ENCODE results near the gene SYT8.
"Not testable (repeated sequence)": the region's sequence is repeated elsewhere in the genome, so short reads cannot be mapped to it uniquely, and the experiment has no call there.

SYT8 gene

DNA sequence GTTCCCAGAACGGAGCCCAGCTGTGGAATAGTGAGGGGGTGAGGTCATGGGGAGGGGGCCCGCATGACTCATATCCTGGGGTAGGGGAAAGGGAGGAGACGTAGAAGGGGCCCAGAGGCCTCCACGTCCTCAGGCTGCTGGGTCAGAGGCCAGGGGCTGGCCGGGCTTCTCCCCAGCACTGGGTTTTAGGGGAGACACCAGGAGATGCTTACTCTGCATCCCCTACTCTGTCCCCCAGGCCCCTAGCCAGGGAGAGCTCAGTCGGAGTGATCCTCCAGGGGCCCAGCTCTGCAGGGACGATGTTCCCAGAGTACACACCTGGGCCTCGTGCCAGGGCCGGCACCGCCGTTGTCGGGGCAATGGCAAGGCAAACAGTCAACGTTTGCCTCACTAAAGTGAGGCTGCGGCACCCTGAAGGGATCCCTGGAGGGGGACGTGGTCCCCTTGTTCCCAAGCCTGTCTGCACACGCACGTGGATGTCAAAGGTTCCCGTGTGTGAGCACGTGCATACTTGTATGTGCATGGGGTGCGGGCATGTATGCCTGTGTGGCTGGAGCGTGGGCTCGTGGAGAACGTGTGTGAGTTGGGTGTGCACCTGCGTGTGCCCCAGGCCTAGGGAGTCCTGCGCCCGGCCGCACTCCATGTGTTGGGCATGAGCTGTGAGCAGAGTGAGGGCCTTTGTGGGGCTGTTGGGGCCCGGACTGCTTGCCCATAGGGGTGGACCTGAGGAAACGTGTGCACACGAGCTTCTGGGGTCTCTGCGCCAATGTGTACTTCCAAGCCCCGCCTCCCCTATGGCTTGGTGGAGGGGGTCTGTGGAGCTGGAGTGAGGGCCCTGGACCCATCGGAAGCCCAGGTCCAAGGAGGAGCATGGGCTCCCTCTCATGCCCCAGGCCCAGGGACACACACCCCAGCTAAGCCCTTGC is 42.7 kb downstream of the SYT8 start:
- peaks cover 2% of the 10 kb centered on the region for H3K4me1 Mint-ChIP-seq (ENCODE audit: low read depth)
- H3K27me3 Mint-ChIP-seq (ENCODE audit: low read depth): no peaks in the 10 kb centered on the region
- DNase-seq (ENCODE audit: low spot score): no peak
- no peak overlapping the region for H3K27ac Mint-ChIP-seq
- H3K9me3 Mint-ChIP-seq: no peaks in the 10 kb centered on the region
- peaks cover 5% of the 10 kb centered on the region for H3K36me3 Mint-ChIP-seq (ENCODE audit: low read depth)
- no peak overlapping the region for H3K4me3 Mint-ChIP-seq

DNA sequence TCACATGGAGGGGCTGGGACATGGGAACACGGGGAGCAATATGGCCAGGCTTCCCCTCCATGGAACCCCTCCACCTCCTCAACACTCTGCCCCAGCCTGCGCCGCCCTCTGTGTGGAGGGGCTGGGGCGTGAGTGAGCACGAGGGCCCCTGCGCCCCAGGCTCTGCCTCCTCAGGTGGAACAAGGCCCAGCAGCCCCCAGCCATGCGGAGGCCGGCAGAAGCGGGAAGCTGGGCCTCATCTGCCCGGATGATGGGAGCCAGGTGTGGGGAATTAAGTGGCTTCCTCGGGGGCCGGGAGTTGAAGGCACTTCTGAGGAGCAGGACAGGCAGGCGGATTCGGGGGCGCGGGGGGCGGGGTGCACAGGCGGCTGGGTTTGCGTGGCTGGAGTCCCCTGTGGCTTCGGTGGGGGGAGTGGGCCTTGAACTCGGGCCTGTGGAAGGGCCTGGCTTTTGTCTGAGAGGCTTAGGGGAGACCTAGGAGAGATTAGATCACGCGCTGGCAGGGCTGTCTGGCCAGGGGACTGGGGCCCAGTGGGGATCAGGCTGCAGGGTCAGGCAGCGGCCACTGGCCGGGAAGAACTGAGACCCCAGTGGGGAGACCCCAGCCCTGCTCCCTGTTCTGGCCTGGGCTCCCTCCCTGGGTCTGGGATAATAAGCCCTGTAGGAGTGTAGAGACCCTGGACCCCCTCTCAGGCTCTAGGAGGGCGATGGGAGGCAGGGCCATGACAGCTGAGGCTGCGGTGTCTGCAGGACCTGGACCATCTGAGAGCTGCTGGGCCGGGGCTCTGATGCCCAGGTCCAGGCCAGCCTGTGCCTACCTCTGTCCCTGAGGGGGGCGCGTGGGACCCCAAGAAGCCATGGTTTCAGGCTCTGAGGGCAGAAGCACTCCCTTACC is 43.6 kb downstream of the SYT8 start:
- Mint-ChIP-seq H3K27ac (no peak overlapping the region), H3K9me3 (no peaks in the 10 kb centered on the region), H3K27me3 (ENCODE audit: low read depth) (no peaks in the 10 kb centered on the region), H3K4me3 (no peak overlapping the region), H3K4me1 (ENCODE audit: low read depth) (no peaks in the 10 kb centered on the region), H3K36me3 (ENCODE audit: low read depth) (peaks cover 5% of the 10 kb centered on the region)
- no peak for DNase-seq (ENCODE audit: low spot score)

DNA sequence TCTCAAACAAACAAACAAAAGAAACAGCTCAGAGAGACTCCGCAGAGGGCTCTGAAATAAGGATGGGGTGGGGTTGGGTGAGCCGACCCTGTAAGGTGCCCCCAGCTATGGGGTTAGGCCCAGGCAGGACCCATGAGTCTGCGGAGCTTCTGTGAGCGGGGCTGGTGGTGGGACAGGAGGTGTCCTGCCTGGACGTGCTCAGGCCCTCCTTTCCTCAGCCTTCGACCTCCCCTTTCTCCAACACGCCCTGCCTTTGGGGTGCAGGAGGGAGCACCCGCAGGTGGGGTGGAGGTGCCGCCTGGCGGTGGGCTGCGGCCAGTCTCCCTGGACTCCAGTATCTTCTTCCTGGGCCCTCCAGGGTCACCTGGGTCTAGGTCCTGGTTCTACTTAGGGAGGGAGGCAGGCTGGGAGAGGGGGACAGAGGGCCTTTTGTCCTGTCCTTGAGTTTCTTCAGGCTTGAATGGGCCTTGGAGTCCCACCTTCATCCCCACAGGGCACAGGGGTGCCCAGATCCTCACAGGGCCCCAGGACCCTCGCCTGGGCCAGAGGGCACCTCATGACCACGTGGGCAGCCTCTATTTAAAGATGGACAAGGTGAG is 44.7 kb downstream of the SYT8 start:
- no peaks in the 10 kb centered on the region for H3K27me3 Mint-ChIP-seq (ENCODE audit: low read depth)
- DNase-seq (ENCODE audit: low spot score): no peak
- H3K27ac Mint-ChIP-seq: no peak overlapping the region
- no peaks in the 10 kb centered on the region for H3K9me3 Mint-ChIP-seq
- peaks cover 5% of the 10 kb centered on the region for H3K36me3 Mint-ChIP-seq (ENCODE audit: low read depth)
- H3K4me1 Mint-ChIP-seq (ENCODE audit: low read depth): no peaks in the 10 kb centered on the region
- H3K4me3 Mint-ChIP-seq: no peak overlapping the region

GRCh38 chr11:1879941-1880720 is 45.3 kb downstream of the SYT8 start:
- no peaks in the 10 kb centered on the region for H3K4me1 Mint-ChIP-seq (ENCODE audit: low read depth)
- peaks cover 5% of the 10 kb centered on the region for H3K36me3 Mint-ChIP-seq (ENCODE audit: low read depth)
- H3K4me3 Mint-ChIP-seq: no peak overlapping the region
- H3K27me3 Mint-ChIP-seq (ENCODE audit: low read depth): no peaks in the 10 kb centered on the region
- H3K27ac Mint-ChIP-seq: no peak overlapping the region
- no peak for DNase-seq (ENCODE audit: low spot score)
- H3K9me3 Mint-ChIP-seq: no peaks in the 10 kb centered on the region

GRCh38 chr11:1880746-1881441 is 46.1 kb downstream of the SYT8 start:
- no peaks in the 10 kb centered on the region for H3K9me3 Mint-ChIP-seq
- no peaks in the 10 kb centered on the region for H3K27me3 Mint-ChIP-seq (ENCODE audit: low read depth)
- H3K27ac Mint-ChIP-seq: no peak overlapping the region
- no peak for DNase-seq (ENCODE audit: low spot score)
- no peaks in the 10 kb centered on the region for H3K4me1 Mint-ChIP-seq (ENCODE audit: low read depth)
- peaks cover 2% of the 10 kb centered on the region for H3K36me3 Mint-ChIP-seq (ENCODE audit: low read depth)
- H3K4me3 Mint-ChIP-seq: no peak overlapping the region

DNA sequence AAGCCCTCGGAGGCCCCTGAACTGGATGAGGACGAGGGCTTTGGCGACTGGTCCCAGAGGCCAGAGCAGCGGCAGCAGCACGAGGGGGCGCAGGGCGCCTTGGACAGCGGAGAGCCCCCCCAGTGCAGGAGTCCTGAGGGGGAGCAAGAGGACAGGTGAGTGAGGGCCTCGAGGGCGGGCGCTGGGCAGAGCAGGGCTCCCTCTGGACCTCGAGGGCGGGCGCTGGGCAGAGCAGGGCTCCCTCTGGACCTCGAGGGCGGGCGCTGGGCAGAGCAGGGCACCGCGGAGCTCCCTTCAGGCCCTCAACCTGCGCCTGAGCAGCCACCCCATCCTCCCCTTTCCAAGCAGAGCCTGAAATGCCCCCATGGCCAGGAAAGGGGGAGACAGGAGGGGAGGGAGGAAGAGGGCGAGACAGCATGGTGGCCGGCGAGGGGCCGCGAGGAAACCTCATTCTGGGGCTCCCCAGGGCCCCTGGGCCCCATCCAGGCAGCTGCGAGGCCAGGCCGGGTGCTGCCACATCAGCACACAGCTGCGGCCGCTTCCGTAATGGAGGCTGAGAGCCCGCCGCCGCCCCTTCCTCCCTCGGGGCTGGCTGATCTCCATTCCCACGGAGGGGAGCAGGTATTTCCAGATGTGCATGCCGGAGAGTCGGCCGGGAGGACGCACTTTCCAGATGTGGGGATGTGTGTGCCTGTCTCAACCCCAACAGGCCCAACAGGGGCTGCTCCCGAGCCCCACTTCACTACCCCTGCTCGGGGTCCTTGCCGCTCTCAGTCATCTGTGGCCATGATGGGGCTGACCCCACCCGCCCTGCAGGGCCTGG is 46.9 kb downstream of the SYT8 start:
- Mint-ChIP-seq H3K4me1 (ENCODE audit: low read depth) (peaks cover under 1% of the 10 kb centered on the region), H3K36me3 (ENCODE audit: low read depth) (peaks cover 2% of the 10 kb centered on the region), H3K27ac (no peak overlapping the region), H3K4me3 (no peak overlapping the region), H3K27me3 (ENCODE audit: low read depth) (no peaks in the 10 kb centered on the region), H3K9me3 (no peaks in the 10 kb centered on the region)
- DNase-seq (ENCODE audit: low spot score): no peak

GRCh38 chr11:1882265-1883238 is 47.8 kb downstream of the SYT8 start:
- DNase-seq (ENCODE audit: low spot score): peak; percentile 60
- peaks cover 3% of the 10 kb centered on the region for H3K4me1 Mint-ChIP-seq (ENCODE audit: low read depth)
- H3K27ac Mint-ChIP-seq: no peak overlapping the region
- no peak overlapping the region for H3K4me3 Mint-ChIP-seq
- H3K36me3 Mint-ChIP-seq (ENCODE audit: low read depth): peaks cover 6% of the 10 kb centered on the region
- H3K27me3 Mint-ChIP-seq (ENCODE audit: low read depth): no peaks in the 10 kb centered on the region
- no peaks in the 10 kb centered on the region for H3K9me3 Mint-ChIP-seq

DNA sequence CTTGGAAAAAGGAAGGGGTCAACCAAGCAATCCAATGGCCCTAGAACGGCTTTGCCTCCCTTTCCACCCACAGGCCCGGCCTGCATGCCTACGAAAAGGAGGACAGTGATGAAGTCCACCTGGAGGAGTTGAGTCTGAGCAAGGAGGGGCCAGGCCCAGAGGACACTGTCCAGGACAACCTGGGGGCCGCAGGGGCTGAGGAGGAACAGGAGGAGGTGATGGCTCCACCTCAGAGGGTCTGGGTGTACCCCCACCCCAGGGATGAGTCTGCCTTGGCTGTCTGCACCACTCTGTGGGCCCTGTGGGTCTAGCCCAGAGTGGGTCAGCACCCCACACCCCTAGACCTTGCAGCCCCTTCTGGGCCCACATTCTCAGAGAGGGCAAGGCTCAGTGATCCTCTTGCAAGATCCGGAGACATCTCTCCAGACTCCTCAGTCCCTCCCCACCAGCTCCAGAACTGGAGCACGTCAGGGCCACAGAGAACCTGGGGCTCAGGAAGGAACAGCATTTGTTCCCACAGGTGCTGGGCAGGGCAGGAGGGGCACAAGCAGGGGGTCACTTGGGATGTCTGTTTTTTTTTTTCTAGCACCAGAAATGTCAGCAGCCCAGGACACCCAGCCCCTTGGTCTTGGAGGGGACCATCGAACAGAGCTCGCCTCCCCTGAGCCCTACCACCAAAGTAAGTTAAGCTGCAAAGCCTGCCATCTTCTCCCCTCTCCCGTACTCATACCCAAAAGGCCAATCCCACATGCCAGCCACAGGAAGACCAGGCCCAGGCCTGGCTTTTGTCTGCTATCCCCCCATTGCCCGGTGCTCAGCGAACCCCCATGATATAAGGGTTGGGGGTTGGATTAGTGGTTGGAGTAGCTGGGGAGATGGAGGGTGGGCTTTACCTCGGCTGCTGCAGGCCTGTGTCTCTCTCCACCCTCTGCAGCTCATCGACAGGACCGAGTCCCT is 48.8 kb downstream of the SYT8 start:
- no peaks in the 10 kb centered on the region for H3K27me3 Mint-ChIP-seq (ENCODE audit: low read depth)
- no peak overlapping the region for H3K4me3 Mint-ChIP-seq
- no peak for DNase-seq (ENCODE audit: low spot score)

GRCh38 chr11:1884303-1884700 is 49.5 kb downstream of the SYT8 start:
- Mint-ChIP-seq H3K27me3 (ENCODE audit: low read depth) (no peaks in the 10 kb centered on the region), H3K4me3 (no peak overlapping the region), H3K27ac (no peak overlapping the region), H3K36me3 (ENCODE audit: low read depth) (peaks cover 18% of the 10 kb centered on the region), H3K4me1 (ENCODE audit: low read depth) (peaks cover 14% of the 10 kb centered on the region), H3K9me3 (no peaks in the 10 kb centered on the region)
- no peak for DNase-seq (ENCODE audit: low spot score)

More for the DNA sequence above, 48.8 kb downstream of the SYT8 start:
- H3K9me3 Mint-ChIP-seq: no peaks in the 10 kb centered on the region
- H3K27ac Mint-ChIP-seq: no peak overlapping the region
- H3K36me3 Mint-ChIP-seq (ENCODE audit: low read depth): peaks cover 14% of the 10 kb centered on the region
- H3K4me1 Mint-ChIP-seq (ENCODE audit: low read depth): peaks cover 10% of the 10 kb centered on the region

- H3K27ac Mint-ChIP-seq: peak overlapping the region; percentile 53
- H3K4me3 Mint-ChIP-seq: not testable (repeated sequence)
Measured at GRCh38 chr11:1886551-1886950, 51.8 kb downstream of the SYT8 start.

More at GRCh38 chr11:1886551-1886950, 51.8 kb downstream of the SYT8 start:
- H3K36me3 Mint-ChIP-seq (ENCODE audit: low read depth): peaks cover 23% of the 10 kb centered on the region
- not testable (repeated sequence) for DNase-seq (ENCODE audit: low spot score); H3K27me3 Mint-ChIP-seq (ENCODE audit: low read depth); H3K9me3 Mint-ChIP-seq
- H3K4me1 Mint-ChIP-seq (ENCODE audit: low read depth): peaks cover 16% of the 10 kb centered on the region
